ENCODE results near the gene MAP2K5.
"Not testable (repeated sequence)": the region's sequence is repeated elsewhere in the genome, so short reads cannot be mapped to it uniquely, and the experiment has no call there.

MAP2K5 gene

DNA sequence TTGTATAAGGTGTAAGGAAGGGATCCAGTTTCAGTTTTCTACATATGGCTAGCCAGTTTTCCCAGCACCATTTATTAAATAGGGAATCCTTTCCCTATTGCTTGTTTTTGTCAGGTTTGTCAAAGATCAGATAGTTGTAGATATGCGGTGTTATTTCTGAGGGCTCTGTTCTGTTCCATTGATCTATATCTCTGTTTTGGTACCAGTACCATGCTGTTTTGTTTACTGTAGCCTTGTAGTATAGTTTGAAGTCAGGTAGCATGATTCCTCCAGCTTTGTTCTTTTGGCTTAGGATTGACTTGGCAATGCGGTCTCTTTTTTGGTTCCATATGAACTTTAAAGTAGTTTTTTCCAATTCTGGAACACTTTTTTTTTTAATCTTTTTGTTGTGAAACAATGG is 130.3 kb downstream of the MAP2K5 start:
- DNase-seq (ENCODE audit: low read depth in 2 of 2): not testable (repeated sequence)

DNA sequence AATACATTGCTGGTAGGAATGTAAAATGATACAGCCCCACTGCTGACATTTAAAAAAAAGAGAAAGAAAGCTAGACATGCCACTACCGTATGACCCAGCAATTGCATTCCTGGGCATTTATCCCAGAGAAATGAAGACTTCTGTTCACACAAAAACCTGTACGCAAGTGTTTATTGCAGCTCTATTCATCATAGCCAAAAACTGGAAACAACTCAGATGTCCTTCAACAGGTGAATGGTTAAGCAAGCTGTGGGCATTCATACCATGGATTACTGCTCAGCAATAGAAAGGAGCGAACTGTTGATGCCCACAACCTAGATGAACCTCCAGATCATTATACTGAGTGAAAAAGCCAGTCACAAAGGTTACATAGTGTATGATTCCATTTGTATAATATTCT is 132.5 kb downstream of the MAP2K5 start:
- no peak for DNase-seq (ENCODE audit: low read depth in 2 of 2)

DNA sequence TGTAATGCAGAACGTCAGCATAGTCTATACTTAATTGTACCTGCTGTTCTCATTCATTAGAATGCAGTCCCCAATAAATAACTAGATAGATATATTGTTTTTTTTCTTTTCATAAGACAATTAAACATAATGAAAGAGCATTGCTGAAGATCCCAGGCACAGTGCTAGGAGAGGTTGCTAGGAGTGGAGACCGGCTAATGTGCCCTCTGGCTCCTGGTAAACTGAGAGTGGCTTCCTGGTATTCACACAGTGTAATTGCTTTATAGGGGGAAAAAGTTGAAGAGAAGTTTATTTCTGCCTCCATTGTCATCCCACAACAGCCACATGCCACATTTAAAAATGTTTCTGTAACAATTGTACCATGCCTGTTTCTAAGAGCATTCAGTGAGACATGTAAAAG is 135.6 kb downstream of the MAP2K5 start:
- no peak for DNase-seq (ENCODE audit: low read depth in 2 of 2)

DNA sequence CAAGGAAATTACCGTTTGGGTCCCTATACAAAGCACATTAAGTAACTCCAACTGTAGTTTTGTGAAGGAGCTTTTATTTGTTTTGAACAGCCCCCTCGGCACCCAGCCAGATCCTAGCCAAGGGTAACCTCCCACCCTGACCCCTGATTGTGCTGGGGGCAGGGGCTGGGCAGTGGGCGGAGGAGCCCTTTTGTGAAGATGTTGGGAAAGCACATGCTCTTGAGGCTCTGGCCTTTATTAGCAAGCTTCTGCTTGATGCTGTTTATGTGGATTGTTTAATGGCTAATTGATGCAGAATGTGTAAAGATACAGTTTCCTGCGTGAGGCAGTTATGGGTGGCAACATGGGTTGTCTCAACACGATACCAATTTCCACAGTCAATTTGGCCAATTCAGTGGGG is 136.5 kb downstream of the MAP2K5 start:
- no peak for DNase-seq (ENCODE audit: low read depth in 2 of 2)

DNA sequence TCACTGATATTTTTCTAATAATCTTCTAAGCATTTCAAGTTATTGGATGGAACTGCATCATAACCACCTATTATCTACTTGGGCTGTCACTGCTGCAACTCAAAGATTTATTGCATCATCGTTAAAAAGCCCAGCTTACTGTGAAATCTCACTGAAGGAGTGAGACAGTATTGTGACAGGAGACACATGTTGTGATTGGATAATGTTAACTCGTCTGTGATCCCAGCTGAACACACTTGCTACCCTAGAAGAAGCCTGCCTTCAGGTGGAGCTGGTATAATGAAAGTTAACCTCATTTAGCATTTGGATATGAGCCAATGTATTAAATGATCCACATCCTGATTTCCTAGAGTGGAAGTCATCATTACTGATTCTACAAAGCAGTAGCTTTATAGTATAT is 138.1 kb downstream of the MAP2K5 start:
- no peak for DNase-seq (ENCODE audit: low read depth in 2 of 2)

DNA sequence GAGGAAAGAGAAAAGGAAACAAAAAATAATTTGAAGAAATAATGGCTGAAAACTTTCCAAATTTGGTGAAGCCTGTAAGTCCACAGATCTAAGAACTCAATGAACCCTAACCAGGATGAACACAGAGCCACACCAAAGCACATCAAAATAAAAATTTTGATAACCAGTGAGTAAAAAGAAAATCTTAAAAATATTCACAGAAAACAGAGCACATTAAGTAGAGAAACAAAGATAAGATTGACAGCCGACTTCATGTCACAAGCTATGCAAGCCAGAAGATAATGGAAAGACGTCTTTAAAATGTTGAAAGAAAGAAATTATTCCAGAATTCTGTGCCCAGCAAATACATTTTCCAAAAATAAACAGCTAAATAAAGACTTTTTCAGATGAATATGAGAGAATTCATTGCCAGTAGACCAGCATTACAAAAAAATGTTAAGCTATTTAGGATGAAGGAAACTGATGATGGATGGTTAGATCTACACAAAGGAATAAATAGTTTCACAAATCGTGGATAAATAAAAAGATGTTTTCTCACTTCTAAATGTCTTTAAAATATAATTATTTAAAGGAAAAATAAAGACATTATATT is 142.6 kb downstream of the MAP2K5 start:
- DNase-seq (ENCODE audit: low read depth in 2 of 2): no peak

DNA sequence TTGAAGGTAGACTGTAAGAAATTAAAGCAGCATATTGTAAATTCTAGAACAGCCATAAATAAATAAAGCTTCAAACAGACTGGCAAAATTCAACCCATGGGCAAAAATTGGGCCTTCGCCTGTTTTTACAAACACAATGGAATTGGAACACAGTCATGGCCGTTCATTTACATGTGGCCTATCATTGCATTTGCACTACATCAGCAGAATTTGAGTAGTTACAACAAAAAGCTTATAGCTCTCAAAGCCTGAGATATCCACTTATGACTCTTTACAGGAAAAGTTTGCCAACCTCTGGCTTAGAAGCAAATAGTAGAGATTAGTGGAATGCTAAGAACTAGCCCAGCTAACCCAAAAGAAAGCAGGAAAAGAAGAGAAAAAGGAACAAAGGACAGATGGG is 143.2 kb downstream of the MAP2K5 start:
- DNase-seq (ENCODE audit: low read depth in 2 of 2): no peak

DNA sequence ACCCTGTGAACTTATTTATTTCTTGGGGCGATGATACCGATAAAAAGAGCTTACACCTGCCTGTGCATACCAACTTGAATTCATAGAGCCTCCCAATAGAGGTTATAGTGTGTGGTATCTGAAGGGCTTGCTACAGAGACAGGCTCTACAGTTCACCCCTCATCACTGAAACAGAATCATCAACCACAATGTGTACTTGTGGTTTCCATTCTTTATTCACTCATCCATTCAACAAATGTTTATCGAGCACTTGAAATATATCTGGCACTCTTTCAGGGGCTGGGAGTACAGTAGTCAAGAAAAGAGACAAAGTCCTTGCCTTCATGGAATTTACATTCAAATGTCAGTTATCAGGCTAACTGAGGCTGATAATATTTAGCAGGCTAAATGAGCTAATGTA is 148.4 kb downstream of the MAP2K5 start:
- DNase-seq (ENCODE audit: low read depth in 2 of 2): no peak

DNA sequence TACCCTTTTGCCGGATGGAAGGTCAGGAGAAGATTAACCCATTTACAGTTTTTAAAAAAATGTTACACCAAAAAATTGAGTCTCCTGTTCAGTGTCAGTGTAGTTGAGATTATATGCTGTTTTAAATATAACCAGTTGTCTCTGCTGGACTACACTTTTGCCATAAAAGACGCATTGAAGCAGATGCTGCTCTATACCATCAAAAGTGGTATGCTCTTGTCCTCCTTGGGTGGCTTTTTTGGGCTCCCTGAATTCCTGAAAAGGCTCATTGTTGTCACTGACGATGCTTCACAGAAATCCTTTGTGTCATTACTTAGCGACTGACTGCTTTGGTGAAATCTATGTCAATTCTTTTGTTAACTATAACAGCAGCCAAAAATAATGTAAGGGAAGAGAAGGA is 148.9 kb downstream of the MAP2K5 start:
- DNase-seq (ENCODE audit: low read depth in 2 of 2): no peak

DNA sequence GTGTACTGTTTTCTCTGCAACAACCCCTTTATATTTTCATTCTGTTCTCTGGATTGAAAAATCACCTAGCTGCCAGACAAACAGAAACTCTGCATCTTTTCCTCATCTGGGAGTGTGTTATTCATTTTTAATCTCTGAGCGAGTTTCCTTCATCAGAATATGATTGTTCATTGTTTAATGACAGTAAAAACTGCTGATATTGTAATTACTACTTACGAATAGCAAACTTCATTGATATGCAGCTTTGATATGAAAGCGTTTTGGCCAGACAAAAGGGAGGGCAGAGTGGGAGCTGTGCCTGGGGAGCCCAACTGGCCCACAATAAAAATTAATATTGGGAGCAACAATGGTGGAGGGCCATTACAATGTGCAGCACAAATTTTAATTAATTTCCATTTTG is 150.1 kb downstream of the MAP2K5 start:
- no peak for DNase-seq (ENCODE audit: low read depth in 2 of 2)

DNA sequence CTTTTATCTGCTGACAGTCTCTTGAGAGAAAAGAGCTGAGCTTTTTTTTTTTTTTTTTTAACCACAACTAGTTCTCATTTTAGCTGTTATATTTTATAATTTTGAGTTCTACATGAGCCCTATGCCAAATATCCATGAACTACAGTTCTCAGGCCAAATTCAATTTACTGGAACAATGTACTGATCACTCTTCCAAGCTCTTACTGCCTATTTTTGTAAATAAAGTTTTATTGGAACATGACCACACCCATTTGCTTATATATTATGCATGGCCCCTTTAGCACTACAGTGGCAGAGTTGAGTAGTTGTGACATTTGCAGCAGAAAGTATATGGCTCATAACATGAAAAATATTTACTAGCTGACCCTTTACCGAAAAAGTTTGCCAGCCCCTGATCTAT is 153.6 kb downstream of the MAP2K5 start:
- DNase-seq (ENCODE audit: low read depth in 2 of 2): no peak

DNA sequence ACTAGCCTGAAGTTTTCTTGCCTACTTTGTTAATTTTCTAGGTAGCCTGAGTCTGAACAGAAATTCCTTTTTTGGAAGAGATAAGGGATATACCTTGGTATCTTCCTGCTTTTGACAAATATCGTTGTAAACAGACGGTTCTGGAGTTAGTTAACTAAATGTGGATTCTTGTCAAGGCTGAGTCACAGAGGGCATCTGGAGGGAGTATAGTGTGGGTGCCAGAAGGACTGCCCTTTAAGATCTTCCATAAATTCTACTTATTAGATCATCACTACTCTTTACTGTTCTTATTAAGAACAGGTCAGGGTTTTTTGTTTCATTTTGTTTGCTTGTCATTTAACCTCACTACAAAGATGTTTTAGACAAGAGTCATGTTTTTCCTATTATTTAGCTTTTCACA is 157.5 kb downstream of the MAP2K5 start:
- DNase-seq (ENCODE audit: low read depth in 2 of 2): no peak

DNA sequence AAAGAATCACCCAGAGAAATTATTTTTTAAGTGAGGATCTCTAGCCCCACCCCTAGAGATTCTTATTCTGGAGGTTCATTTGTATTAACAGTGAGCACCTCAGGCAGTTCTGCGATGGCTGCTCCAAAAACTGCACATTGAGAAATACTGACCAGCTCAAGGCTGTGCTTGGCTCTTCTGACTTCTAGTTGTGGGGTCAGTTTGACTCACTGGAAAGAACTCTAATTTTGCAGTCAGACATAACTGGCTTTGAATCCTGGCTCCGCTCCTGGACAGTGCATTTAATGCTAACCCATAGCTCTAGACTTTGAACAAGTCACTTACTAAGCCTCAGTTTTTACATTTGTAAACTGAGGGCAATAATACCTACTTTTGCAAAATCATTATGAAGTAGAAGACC is 159.2 kb downstream of the MAP2K5 start:
- DNase-seq (ENCODE audit: low read depth in 2 of 2): no peak

DNA sequence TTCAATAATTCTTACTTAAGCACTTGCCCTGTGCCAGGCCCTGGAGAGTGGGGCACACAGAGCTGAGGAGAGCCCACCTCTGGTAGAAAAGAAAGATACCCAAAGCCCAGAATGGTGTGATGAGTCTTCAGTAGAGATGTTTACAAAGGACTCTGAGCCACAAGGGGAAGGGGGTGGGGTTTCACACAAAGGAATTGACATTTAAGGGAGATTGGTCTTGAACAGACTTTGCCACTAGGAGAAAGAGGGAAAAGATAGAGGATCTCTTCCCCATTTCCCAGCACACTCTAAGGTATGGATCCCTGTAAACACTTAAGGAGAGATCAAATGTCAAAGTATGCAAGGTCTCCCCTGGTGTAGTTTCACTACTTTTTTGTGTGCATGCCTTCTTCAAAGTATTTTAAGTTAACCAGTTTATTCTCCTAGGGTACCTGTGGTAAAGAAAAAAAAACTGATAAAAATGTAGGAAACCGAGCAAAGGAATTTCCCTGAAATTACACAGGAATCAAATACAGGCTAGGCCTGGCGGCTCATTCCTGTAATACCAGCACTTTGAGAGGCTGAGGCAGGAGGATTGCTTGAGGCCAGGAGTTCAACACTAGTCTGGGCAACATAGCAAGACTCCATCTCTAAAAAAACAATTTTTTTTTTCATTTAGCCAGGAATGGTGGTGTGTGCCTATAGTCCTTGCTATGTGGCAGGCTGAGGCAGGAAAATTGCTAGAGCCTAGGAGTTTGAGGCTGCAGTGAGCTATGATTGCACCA is 165.2 kb downstream of the MAP2K5 start:
- no peak for DNase-seq (ENCODE audit: low read depth in 2 of 2)

DNA sequence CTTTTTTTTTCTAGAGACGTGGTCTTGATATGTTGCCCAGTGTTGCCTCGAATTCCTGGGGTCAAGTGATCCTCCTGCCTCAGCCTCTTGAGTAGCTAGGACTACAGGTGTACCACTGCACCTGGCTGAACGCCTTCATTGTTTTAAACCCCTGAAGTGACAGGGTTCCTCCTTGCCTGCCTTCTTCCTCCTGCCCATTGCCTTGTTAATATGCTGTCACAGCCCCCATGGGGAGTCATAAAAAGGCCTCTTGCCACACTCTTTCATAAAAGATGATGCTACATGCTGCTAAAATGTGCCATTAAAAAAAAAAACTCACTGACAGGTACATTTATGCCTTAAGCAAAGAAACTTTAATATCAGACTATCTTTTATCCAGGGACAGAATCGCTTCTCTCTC is 166.0 kb downstream of the MAP2K5 start:
- no peak for DNase-seq (ENCODE audit: low read depth in 2 of 2)

DNA sequence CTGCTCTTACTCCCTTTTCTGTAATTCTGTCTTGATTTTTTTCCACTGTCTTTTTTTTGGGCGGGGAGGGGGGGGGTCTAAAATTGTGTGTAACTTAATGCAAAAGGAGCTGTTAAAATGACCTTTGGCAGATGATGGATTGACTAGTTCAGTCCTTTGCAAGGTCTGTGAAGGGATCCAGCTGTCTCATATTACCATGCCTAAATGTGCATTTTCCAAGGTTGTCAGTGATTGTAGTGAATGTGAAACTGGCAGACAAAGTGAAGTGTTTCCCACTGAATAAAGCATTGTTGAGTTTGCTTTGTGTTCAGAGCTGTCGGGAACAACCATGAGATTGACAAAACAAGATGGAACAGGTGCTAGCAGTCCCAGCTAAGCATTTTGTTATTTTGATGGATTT is 172.7 kb downstream of the MAP2K5 start:
- DNase-seq (ENCODE audit: low read depth in 2 of 2): no peak

DNA sequence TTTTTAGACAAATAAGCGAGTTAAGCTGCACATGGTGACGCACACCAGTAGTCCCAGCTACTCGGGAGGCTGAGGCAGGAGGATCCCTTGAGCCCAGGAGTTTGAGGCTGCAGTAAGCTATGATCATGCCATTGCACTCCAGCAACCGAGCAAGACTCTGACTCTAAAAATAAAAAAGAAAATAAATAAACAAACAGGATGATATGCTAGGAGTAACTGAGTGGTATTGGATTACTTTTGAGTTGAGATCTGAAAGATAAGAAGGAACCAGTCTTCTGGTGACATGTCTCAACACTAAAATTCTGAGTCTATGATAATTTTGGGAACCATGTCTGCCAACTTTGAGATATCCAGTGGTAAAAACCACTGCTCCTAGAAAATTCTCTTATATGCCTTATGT is 173.7 kb downstream of the MAP2K5 start:
- DNase-seq (ENCODE audit: low read depth in 2 of 2): no peak

DNA sequence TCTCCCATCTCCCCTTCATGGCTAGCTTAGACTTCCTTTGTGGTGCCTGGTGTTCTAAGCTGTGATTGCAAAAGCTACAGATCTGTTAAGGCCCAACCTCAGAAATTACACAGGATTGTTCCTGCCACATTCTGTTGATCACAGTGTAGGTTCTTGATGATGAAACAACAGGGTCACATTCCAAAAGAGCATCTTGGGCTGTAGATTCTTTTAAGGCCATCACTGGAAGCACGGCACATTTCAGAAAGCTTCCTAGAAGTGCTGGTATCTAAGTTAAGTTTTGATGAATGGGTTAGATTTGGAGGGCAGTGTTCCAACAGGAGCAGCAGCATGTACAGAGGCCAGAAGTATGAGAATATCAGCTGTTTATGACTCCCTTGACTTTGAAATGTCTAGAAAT is 175.3 kb downstream of the MAP2K5 start:
- DNase-seq (ENCODE audit: low read depth in 2 of 2): no peak

DNA sequence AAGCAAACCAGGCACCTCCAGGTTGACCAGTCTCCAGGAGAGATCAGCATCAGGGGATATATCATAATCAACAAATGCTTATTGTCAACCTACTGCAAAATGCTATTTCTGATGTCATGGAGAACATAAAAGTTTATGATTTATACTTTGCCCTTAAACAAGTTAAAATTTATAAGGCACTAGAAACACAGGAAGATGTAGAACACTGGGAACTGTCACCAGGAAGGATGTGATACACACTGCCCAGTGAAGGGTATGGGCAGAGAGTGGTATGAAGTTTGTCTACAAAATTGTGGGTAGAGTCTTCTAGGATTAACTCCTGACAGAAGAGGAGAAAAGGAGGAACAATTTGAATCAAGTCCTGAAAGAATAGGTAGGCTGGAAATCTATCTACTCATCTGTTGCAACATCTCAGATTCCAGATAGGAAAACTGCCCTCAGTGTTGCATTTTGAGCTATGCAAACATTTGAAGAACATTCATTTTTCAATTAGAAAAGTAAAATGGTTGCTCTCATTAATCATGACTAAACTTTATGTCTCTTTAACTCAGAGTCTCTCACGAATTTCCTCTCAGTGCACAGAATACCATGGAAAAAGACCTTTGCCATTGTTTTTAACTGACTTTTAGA is 176.9 kb downstream of the MAP2K5 start:
- DNase-seq (ENCODE audit: low read depth in 2 of 2): no peak

DNA sequence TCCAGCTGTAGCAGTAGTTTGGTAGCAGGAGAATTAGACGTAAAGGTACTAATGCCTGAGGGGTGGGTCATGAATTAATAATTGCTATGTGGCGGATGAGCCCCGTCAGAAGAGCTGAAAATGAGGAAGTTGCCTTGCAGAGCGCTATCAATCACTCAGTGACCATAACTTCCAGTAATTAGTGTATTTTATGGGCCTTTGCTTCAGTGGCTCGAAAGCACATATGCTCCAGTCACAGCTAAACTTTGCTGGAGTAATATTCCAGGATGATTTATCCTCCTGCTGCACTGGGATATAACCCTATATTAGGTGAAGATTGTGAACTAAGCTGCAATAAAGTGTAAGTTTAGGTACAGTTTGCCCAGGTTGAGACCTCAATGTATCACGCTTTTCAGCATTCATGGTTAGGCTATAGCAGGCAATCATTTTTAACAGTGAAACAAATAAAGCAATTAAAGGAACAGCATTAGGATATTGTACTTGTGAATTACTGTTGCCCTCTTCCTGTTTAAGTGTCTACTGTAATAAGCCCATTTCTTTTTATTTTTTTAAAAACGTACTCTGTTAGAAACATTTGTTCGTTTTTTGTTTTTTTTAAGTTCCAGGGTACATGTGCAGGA is 178.2 kb downstream of the MAP2K5 start:
- DNase-seq (ENCODE audit: low read depth in 2 of 2): no peak

DNA sequence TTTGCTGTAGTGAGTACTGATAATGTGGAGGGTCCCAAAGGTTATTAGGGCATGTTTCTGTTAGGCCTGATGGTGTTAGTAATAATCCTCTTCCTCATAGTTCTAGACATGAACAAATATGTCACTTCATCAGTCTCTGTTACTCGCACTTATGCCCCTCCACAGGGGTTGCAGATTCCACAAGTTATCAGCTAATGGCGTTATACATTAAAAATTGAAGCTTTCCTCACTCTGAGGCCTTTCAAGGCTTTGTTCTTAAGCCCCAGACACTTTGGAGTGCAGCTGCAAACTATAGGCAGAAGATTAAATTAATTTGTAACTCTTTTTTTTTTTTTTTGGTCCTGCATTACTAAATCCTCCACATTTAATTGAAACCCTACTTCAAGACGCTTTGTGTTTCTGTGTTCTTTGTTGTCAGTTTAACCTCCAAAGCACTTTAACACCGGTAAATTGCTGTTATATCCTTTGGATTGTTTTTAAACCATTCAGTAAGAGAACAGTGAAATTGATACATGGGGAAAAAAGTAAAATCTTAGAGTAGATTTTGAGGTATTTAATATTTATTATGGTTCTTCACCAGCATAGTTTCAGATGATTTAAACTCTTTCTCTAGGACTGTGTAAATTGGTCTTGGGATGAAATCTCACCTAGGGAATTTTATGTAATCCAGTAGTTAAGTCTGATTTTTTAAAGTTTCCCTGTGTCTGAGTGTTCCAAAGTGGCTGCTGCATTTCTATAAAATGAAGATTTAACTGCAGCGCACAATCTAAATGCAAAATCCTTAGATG is 179.7 kb downstream of the MAP2K5 start:
- no peak for DNase-seq (ENCODE audit: low read depth in 2 of 2)
